Chondrocyte (in vitro differentiated cells): ENCODE measurements around the gene LHX5. TPM values are rescaled to one million over a fixed set of nuclear protein-coding genes. Genes with fewer than 3 reads are reported as not detected.

Experiments
- DNase-seq: peaks from one replicate; pipeline ENCODE4 v3.0.0; 2021; ENCODE audit warnings: mixed read lengths, low spot score
- H3K27ac Mint-ChIP-seq: one replicate; pipeline ENCODE4 v1.8.0; 2021; ENCODE audit warnings: mild to moderate bottlenecking, moderate library complexity, mixed read lengths; ENCODE audit not compliant: unreplicated experiment
- H3K27me3 Mint-ChIP-seq: 2 replicates; pipeline ENCODE4 v1.8.0; 2021; ENCODE audit warnings: low read depth, mixed read lengths
- H3K36me3 Mint-ChIP-seq: 2 replicates; pipeline ENCODE4 v1.8.0; 2021; ENCODE audit warnings: low read depth, mixed read lengths
- H3K4me1 Mint-ChIP-seq: 2 replicates; pipeline ENCODE4 v1.8.0; 2021; ENCODE audit warnings: low read depth, mild to moderate bottlenecking, mixed read lengths
- H3K4me3 Mint-ChIP-seq: one replicate; pipeline ENCODE4 v1.8.0; 2021; ENCODE audit warnings: mild to moderate bottlenecking, moderate library complexity, mixed read lengths; ENCODE audit not compliant: unreplicated experiment
- H3K9me3 Mint-ChIP-seq: 2 replicates; pipeline ENCODE4 v1.8.0; 2021; ENCODE audit warnings: low read depth, mixed read lengths
- CTCF ChIP-seq: fragments of 200-600 bp; sonication (generic); IDR thresholded peaks from 2 replicates; pipeline ENCODE4 v1.5.0; 2021; ENCODE audit warnings: antibody characterized with exemption, mild to moderate bottlenecking, moderate library complexity
- total RNA-seq: library from RNA; stranded (reverse); gene quantifications from 3 replicates; pipeline ENCODE4 v1.2.1, GENCODE V29; 2021

LHX5 gene
- total RNA-seq, 1 donor from 2014 or later, result not detected

GRCh38 chr12:113506867-113507266 lies 35.2 kb upstream of the LHX5 start:
- no peak for DNase-seq
- H3K27me3 Mint-ChIP-seq, result peaks cover 38% of the 10 kb centered on the region
- H3K4me1 Mint-ChIP-seq, result no peaks in the 10 kb centered on the region
- H3K36me3 Mint-ChIP-seq, result no peaks in the 10 kb centered on the region
- no peak overlapping the region for H3K4me3 Mint-ChIP-seq
- TF ChIP-seq CTCF, result no peak
- peaks cover 4% of the 10 kb centered on the region for H3K9me3 Mint-ChIP-seq
- H3K27ac Mint-ChIP-seq, result no peak overlapping the region

- no peaks in the 10 kb centered on the region for H3K36me3 Mint-ChIP-seq
- H3K27ac Mint-ChIP-seq, result no peak overlapping the region
- no peak overlapping the region for H3K4me3 Mint-ChIP-seq
- no peaks in the 10 kb centered on the region for H3K4me1 Mint-ChIP-seq
- H3K27me3 Mint-ChIP-seq, result peaks cover 42% of the 10 kb centered on the region
- DNase-seq, result no peak
- no peak for TF ChIP-seq CTCF
- H3K9me3 Mint-ChIP-seq, result peaks cover 4% of the 10 kb centered on the region
Measured at GRCh38 chr12:113505941-113506340, 34.3 kb upstream of the LHX5 start.

- peaks cover 43% of the 10 kb centered on the region for H3K27me3 Mint-ChIP-seq
- no peak for DNase-seq
- no peaks in the 10 kb centered on the region for H3K36me3 Mint-ChIP-seq
- H3K4me1 Mint-ChIP-seq, result no peaks in the 10 kb centered on the region
- TF ChIP-seq CTCF, result no peak
- H3K4me3 Mint-ChIP-seq, result no peak overlapping the region
- peaks cover 4% of the 10 kb centered on the region for H3K9me3 Mint-ChIP-seq
- no peak overlapping the region for H3K27ac Mint-ChIP-seq
Measured at GRCh38 chr12:113504917-113505316, 33.2 kb upstream of the LHX5 start.

- peaks cover 28% of the 10 kb centered on the region for H3K27me3 Mint-ChIP-seq
- H3K36me3 Mint-ChIP-seq, result no peaks in the 10 kb centered on the region
Measured at GRCh38 chr12:113500782-113501311, 29.2 kb upstream of the LHX5 start.

GRCh38 chr12:113500306-113500675 lies 28.6 kb upstream of the LHX5 start:
- Mint-ChIP-seq H3K27me3 (peaks cover 28% of the 10 kb centered on the region), H3K27ac (no peak overlapping the region), H3K36me3 (no peaks in the 10 kb centered on the region), H3K4me3 (no peak overlapping the region), H3K4me1 (no peaks in the 10 kb centered on the region), H3K9me3 (peaks cover 4% of the 10 kb centered on the region)
- TF ChIP-seq CTCF, result no peak
- DNase-seq, result no peak

More at GRCh38 chr12:113500782-113501311, 29.2 kb upstream of the LHX5 start:
- Mint-ChIP-seq H3K4me3 (no peak overlapping the region), H3K27ac (no peak overlapping the region), H3K9me3 (peaks cover 4% of the 10 kb centered on the region), H3K4me1 (no peaks in the 10 kb centered on the region)
- DNase-seq, result no peak
- TF ChIP-seq CTCF, result no peak
